Glutamatergic neuron (in vitro differentiated cells): ENCODE measurements around the gene INPP4B. TPM values are rescaled to one million over a fixed set of nuclear protein-coding genes. Genes with fewer than 3 reads are reported as not detected.

ENCODE experiments used
- DNase-seq: peaks from one replicate; pipeline ENCODE4 v3.0.0; 2022
- H3K27ac Mint-ChIP-seq: one replicate; pipeline ENCODE4 v1.8.0; 2020; ENCODE audit warnings: mild to moderate bottlenecking, mixed read lengths, inconsistent platforms; ENCODE audit not compliant: unreplicated experiment
- H3K27me3 Mint-ChIP-seq: one replicate; pipeline ENCODE4 v1.8.0; 2020; ENCODE audit warnings: mild to moderate bottlenecking, moderate library complexity, mixed read lengths, inconsistent platforms; ENCODE audit not compliant: unreplicated experiment
- H3K36me3 Mint-ChIP-seq: one replicate; pipeline ENCODE4 v1.8.0; 2020; ENCODE audit warnings: mild to moderate bottlenecking, mixed read lengths, inconsistent platforms; ENCODE audit not compliant: unreplicated experiment
- H3K4me1 Mint-ChIP-seq: one replicate; pipeline ENCODE4 v1.8.0; 2020; ENCODE audit warnings: mild to moderate bottlenecking, low read depth, mixed read lengths, inconsistent platforms; ENCODE audit not compliant: unreplicated experiment
- H3K4me3 Mint-ChIP-seq: one replicate; pipeline ENCODE4 v1.8.0; 2020; ENCODE audit warnings: mild to moderate bottlenecking, mixed read lengths, inconsistent platforms; ENCODE audit not compliant: unreplicated experiment
- H3K9me3 Mint-ChIP-seq: one replicate; pipeline ENCODE4 v1.8.0; 2020; ENCODE audit warnings: mild to moderate bottlenecking, moderate library complexity, mixed read lengths, inconsistent platforms; ENCODE audit not compliant: unreplicated experiment
- total RNA-seq: library from RNA; stranded (reverse); fragmentation: NEBNext Ultra II Directional; extraction: Animal tissue kit (Norgen Biotek cat#: 25700); gene quantifications from one replicate; pipeline ENCODE4 v1.2.1, GENCODE V29; 2021; ENCODE audit not compliant: unreplicated experiment
- TF ChIP-seq, protein P1 (sequence below): fragments of 200-600 bp; sonication (generic); IDR thresholded peaks from one replicate; pipeline ENCODE4 v1.5.0; 2021; ENCODE audit not compliant: partially characterized antibody, unreplicated experiment

INPP4B gene
- total RNA-seq, 1 donor from 2014 or later: 2.4 TPM

DNA sequence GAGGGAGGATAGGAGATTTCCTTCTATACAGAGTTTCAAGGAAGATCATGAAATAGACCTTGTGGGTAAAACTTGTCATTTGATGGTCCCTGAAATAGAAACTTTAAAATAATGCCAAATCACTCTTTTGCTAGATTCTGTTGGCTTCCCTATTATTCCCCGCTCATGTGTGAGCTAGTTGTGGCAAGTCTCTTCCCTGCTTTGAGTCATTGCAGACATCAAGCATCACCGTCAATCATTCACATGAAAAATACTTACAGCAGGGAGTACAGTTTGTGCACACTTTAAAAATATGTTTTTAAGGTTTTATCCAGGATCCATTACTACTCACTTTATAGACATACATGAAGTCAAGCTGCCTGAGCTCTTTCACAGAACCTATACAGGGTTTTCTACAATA, 35.2 kb upstream of the INPP4B start:
- DNase-seq: no peak
- TF ChIP-seq, protein P1, sequence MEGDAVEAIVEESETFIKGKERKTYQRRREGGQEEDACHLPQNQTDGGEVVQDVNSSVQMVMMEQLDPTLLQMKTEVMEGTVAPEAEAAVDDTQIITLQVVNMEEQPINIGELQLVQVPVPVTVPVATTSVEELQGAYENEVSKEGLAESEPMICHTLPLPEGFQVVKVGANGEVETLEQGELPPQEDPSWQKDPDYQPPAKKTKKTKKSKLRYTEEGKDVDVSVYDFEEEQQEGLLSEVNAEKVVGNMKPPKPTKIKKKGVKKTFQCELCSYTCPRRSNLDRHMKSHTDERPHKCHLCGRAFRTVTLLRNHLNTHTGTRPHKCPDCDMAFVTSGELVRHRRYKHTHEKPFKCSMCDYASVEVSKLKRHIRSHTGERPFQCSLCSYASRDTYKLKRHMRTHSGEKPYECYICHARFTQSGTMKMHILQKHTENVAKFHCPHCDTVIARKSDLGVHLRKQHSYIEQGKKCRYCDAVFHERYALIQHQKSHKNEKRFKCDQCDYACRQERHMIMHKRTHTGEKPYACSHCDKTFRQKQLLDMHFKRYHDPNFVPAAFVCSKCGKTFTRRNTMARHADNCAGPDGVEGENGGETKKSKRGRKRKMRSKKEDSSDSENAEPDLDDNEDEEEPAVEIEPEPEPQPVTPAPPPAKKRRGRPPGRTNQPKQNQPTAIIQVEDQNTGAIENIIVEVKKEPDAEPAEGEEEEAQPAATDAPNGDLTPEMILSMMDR: no peak
- no peak overlapping the region for H3K4me3 Mint-ChIP-seq

DNA sequence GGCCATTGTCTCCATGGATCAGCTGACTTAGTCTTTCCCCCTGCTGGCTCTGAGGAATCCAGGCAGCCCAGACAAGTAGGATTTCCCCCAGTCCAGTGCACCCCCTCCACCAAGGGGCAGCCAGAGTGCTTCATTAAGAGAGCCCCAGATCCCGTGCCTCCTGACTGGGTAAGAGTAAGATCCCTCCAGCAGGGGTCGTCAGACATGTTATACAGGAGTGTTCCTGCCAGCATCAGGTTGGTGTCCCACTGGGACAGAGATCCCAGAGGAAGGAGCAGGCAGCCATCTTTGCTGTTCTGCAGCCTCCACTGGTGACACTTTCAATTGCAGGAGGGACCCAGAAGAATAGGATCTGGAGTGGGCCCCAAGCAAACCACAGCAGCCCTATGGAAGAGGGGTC, 29.0 kb upstream of the INPP4B start:
- Mint-ChIP-seq H3K9me3 (no peaks in the 10 kb centered on the region), H3K27me3 (no peaks in the 10 kb centered on the region), H3K4me3 (no peak overlapping the region), H3K4me1 (no peaks in the 10 kb centered on the region), H3K36me3 (no peaks in the 10 kb centered on the region), H3K27ac (no peak overlapping the region)
- TF ChIP-seq, protein P1: no peak
- DNase-seq: no peak

More for the DNA sequence above, 35.2 kb upstream of the INPP4B start:
- H3K4me1 Mint-ChIP-seq: no peaks in the 10 kb centered on the region
- H3K9me3 Mint-ChIP-seq: no peaks in the 10 kb centered on the region
- H3K27me3 Mint-ChIP-seq: no peaks in the 10 kb centered on the region
- H3K27ac Mint-ChIP-seq: no peak overlapping the region
- H3K36me3 Mint-ChIP-seq: no peaks in the 10 kb centered on the region

DNA sequence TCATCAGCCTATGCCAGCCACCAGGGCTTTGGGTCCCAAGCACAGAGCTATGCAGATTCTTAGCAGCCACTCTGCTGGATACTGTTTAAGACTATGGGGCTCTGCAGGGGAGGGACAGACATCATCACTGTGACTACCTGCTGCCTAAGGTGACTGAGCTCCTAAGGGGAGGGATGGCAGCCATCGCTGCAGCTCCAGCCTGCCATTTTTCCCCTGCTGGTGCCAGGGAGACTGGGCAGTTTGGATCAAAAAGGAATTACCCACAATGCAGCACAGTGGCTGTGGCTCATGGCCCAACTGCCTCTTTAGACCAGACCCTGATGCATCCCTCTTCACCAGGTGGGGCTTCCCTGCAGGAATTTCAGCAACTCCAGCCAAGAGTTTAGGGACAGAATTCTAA, 28.6 kb upstream of the INPP4B start:
- no peak overlapping the region for H3K27ac Mint-ChIP-seq
- H3K4me1 Mint-ChIP-seq: no peaks in the 10 kb centered on the region
- TF ChIP-seq, protein P1: no peak
- no peaks in the 10 kb centered on the region for H3K27me3 Mint-ChIP-seq
- H3K4me3 Mint-ChIP-seq: no peak overlapping the region
- DNase-seq: no peak
- no peaks in the 10 kb centered on the region for H3K9me3 Mint-ChIP-seq
- H3K36me3 Mint-ChIP-seq: no peaks in the 10 kb centered on the region

DNA sequence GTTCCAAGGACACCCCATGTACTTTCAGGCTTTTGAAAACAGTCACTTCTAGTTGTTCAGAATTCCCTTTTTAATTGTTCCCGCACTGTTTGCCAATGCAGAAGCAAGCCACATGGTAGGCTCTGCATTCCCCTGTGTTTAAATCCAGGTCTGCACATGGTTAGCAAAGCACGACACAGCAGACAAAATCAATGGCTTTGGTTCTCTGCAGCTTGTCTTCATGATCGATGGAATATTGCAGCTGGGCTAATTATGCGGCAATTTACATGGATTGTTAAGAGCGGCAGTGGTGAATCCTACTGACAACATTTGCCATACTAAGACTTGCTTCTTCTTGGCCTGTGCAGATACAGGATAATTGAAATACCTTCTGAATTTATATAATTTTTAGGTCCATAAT, 20.6 kb upstream of the INPP4B start:
- Mint-ChIP-seq H3K27ac (no peak overlapping the region), H3K4me3 (no peak overlapping the region), H3K27me3 (no peaks in the 10 kb centered on the region), H3K36me3 (no peaks in the 10 kb centered on the region), H3K9me3 (peaks cover 1% of the 10 kb centered on the region), H3K4me1 (no peaks in the 10 kb centered on the region)
- no peak for DNase-seq
- TF ChIP-seq, protein P1: no peak

DNA sequence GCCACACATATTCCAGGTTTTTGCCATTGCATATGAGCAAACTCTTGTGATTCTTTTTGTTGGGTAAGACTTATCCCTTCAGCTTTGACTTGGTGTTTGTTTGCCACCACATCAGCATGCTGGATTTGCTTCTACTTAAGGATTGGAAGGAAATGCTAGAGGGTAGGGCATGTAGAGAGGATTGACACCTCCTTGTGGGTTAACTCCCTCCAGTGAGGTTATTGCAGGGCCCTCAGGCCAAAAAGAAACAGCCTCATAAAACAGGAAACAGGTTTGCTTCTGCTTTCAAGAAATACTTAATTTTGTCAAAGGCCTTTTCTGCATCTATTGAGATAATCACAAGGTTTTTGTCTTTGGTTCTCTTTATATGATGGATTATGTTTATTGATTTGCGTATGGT, 15.2 kb upstream of the INPP4B start:
- Mint-ChIP-seq H3K9me3 (no peaks in the 10 kb centered on the region), H3K27ac (no peak overlapping the region), H3K36me3 (no peaks in the 10 kb centered on the region), H3K27me3 (peaks cover 2% of the 10 kb centered on the region), H3K4me1 (no peaks in the 10 kb centered on the region), H3K4me3 (no peak overlapping the region)
- DNase-seq: no peak
- TF ChIP-seq, protein P1: no peak
